Stimulated activated naive CD4-positive, alpha-beta T cell treated with Interleukin-2 at 50 U/mL for 16 hours (primary cell): ENCODE measurements around the gene CES5A.
"Not testable (repeated sequence)": the region's sequence is repeated elsewhere in the genome, so short reads cannot be mapped to it uniquely, and the experiment has no call there.

ENCODE experiments used
- DNase-seq: peaks from one replicate; lab custom pipeline; 2025; lab: John Stamatoyannopoulos, UW

The CES5A gene

GRCh38 chr16:55876854-55877253, 1.7 kb upstream of the CES5A start:
- DNase-seq = no peak

GRCh38 chr16:55873122-55873521, 2.1 kb downstream of the CES5A start:
- no peak for DNase-seq

GRCh38 chr16:55872130-55872529, 3.0 kb downstream of the CES5A start:
- no peak for DNase-seq

- no peak for DNase-seq
Measured at GRCh38 chr16:55871411-55872038, 3.6 kb downstream of the CES5A start.

- DNase-seq = no peak
Measured at GRCh38 chr16:55868980-55869379, 6.2 kb downstream of the CES5A start.

- DNase-seq = no peak
Measured at GRCh38 chr16:55868137-55868536, 7.0 kb downstream of the CES5A start.

- no peak for DNase-seq
Measured at GRCh38 chr16:55861288-55861687, 13.9 kb downstream of the CES5A start.

- not testable (repeated sequence) for DNase-seq
Measured at GRCh38 chr16:55857650-55858049, 17.5 kb downstream of the CES5A start.

- DNase-seq = no peak
Measured at GRCh38 chr16:55856950-55857349, 18.2 kb downstream of the CES5A start.

GRCh38 chr16:55853114-55853513, 22.1 kb downstream of the CES5A start:
- no peak for DNase-seq

- DNase-seq = no peak
Measured at GRCh38 chr16:55849536-55849935, 25.6 kb downstream of the CES5A start.

- DNase-seq = no peak
Measured at GRCh38 chr16:55846598-55847346, 28.4 kb downstream of the CES5A start.

GRCh38 chr16:55843105-55843395, 32.1 kb downstream of the CES5A start:
- DNase-seq = no peak

- no peak for DNase-seq
Measured at GRCh38 chr16:55842369-55843104, 32.6 kb downstream of the CES5A start.

- DNase-seq = no peak
Measured at GRCh38 chr16:55839115-55839514, 36.1 kb downstream of the CES5A start.

GRCh38 chr16:55836158-55836611, 39.0 kb downstream of the CES5A start:
- DNase-seq = no peak

- no peak for DNase-seq
Measured at GRCh38 chr16:55835581-55835980, 39.6 kb downstream of the CES5A start.

GRCh38 chr16:55835173-55835572, 40.0 kb downstream of the CES5A start:
- not testable (repeated sequence) for DNase-seq

- no peak for DNase-seq
Measured at GRCh38 chr16:55834049-55834448, 41.1 kb downstream of the CES5A start.

GRCh38 chr16:55832773-55833691, 42.1 kb downstream of the CES5A start, which contains the start of gene CES1:
Gene CES1, minus strand, starts transcription at chr16:55833096. Its CDS starts 41 bp downstream, at chr16:55833055.
- DNase-seq = no peak

GRCh38 chr16:55832425-55832772, 42.8 kb downstream of the CES5A start:
- DNase-seq = no peak

- DNase-seq = no peak
Measured at GRCh38 chr16:55830658-55831294, 44.4 kb downstream of the CES5A start.
